Astrocyte of the cerebellum (primary cell): ENCODE measurements around the gene FHIP2A.
"Not testable (repeated sequence)": the region's sequence is repeated elsewhere in the genome, so short reads cannot be mapped to it uniquely, and the experiment has no call there.

Experiments
- DNase-seq: peaks from one replicate; pipeline ENCODE4 v3.0.0-alpha.2; 2011; ENCODE audit warnings: low read depth
- H3K4me3 ChIP-seq: 2 replicates; pipeline ENCODE4 v1.5.1; 2011; ENCODE audit warnings: mild to moderate bottlenecking, low read depth, low read length, moderate library complexity
- in situ Hi-C: cut with HindIII; loops from 2 replicates; pipeline ENCODE4 v1.10.0; 2017; ENCODE audit warnings: low sequenced_read_pairs
- TF ChIP-seq, protein P1 (sequence below): IDR thresholded peaks from 2 replicates; pipeline ENCODE4 v1.5.1; 2012; ENCODE audit warnings: low read length, low read depth, moderate library complexity, mild to moderate bottlenecking; ENCODE audit errors: missing control alignments

The FHIP2A gene

DNA sequence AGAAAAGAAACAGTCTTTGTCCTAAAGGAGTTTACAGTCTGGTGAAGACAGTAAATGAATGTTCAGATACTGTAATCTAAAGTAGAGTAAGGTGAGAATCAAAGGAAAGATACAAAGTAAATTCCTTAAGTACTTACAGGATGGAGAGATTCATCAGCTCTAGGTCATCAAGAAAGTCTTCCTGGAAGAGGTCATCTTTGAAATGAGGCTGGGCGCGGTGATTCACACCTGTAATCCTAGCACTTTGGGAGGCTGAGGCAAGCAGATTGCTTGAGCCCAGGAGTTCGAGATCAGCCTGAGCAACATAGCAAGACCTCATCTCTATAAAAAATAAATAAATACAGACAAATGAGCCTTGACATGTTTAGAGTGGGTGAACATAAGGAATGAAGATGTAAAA is 18.3 kb downstream of the FHIP2A start:
- in situ Hi-C loops: no loop called here
- no peak overlapping the region for H3K4me3 ChIP-seq
- no peak for DNase-seq
- TF ChIP-seq, protein P1, sequence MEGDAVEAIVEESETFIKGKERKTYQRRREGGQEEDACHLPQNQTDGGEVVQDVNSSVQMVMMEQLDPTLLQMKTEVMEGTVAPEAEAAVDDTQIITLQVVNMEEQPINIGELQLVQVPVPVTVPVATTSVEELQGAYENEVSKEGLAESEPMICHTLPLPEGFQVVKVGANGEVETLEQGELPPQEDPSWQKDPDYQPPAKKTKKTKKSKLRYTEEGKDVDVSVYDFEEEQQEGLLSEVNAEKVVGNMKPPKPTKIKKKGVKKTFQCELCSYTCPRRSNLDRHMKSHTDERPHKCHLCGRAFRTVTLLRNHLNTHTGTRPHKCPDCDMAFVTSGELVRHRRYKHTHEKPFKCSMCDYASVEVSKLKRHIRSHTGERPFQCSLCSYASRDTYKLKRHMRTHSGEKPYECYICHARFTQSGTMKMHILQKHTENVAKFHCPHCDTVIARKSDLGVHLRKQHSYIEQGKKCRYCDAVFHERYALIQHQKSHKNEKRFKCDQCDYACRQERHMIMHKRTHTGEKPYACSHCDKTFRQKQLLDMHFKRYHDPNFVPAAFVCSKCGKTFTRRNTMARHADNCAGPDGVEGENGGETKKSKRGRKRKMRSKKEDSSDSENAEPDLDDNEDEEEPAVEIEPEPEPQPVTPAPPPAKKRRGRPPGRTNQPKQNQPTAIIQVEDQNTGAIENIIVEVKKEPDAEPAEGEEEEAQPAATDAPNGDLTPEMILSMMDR: no peak

DNA sequence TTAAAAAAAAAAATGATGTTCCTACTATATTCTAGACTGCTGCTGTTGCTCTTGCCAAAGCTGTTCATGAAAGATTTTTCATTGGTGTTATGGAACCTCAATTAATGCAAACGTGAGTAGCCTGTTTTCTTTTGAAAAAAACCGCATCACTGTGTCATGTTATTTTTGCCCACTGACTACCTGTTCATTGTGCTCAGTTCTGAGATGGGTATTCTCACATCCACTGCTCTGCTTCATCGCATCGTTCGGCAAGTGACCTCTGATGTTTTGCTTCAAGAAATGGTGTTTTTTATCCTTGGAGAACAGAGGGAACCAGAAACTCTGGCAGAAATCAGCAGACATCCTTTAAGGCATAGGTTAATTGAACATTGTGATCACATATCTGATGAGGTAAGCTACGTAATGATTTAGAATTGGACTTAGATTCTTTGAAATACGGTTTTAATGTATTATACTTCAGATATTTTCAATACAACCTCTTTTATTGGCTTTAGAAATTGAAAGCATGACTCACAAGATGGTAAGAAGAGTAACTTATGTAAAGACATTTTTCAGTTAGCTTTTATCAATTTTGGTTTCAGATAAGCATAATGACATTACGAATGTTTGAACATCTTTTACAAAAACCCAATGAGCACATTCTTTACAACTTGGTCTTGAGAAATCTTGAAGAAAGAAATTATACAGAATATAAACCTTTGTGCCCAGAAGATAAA is 24.6 kb downstream of the FHIP2A start:
- H3K4me3 ChIP-seq: no peak overlapping the region
- TF ChIP-seq, protein P1: no peak
- DNase-seq: no peak
- in situ Hi-C loops: no loop called here

DNA sequence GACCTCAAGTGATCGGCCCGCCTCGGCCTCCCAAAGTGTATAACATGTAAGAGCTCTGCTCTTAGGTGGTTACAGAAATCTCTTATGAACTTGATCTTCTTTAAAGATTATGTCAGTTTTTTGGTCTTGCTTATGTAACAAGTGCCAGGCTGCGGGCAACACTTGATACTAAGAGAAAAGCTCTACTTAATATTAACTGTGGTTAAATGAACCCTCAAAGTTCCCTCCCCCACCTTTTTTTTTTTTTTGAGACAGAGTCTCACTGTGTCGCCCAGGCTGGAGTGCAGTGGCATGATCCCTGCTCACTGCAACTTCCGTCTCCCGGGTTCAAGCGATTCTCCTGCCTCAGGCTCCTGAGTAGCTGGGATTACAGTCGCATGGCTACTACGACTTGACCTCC is 25.9 kb downstream of the FHIP2A start:
- in situ Hi-C loops, DNase-seq, H3K4me3 ChIP-seq: not testable (repeated sequence)

DNA sequence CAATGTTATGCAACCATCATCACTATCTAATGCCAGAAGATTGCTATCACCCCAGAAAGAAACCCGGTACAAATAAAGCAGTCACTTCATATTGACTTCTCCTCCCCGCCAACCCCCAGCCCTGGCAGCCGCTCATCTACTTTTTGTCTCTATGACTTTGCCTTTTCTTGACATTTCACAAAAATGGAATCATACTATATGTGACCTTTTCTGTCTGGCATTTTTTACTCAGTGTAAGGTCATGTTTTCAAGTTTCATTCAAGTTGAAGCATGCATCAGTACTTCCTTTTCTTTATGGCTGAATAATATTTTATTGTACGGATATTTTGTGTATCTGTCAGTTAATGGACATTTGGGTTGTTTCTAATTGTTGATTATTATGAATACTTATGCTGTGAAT is 28.1 kb downstream of the FHIP2A start:
- H3K4me3 ChIP-seq: no peak overlapping the region
- TF ChIP-seq, protein P1: no peak
- no peak for DNase-seq
- in situ Hi-C loops: no loop called here

DNA sequence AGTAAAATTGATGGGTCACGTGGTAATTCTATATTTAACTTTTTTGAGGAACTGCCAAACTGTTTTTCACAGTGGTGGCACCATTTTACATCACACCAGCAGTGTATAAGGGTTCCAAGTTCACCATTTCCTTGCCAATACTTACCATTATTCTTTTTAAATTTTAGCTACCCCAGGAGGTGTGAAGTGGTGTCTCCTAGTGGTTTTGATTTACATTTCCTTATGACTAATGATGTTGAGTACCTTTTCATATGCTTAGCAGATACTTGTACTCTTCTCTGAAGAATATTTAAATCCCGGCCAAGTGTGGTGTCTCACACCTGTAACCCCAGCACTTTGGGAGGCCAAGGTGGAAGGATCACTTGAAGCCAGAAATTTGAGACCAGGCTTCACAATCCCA is 28.5 kb downstream of the FHIP2A start:
- TF ChIP-seq, protein P1: no peak
- no peak overlapping the region for H3K4me3 ChIP-seq
- in situ Hi-C loops: no loop called here
- DNase-seq: no peak

DNA sequence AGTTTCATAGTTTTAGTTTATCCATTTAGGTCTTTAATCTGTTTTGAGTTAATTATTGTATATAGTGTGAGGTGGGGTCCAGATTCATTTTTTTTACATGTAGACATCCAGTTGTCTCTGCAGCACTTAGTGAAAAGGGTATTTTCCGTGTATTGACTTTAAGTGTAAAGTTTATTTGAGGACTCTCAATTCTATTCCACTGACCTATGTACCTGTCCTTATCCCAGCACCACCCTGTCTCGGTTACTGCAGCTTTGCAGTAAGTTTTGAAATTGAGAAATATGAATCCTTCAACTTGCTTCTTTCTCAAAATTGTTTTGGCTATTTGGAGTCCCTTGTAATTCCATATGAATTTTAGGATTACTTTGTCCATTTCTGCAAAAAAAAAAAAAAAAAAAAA is 29.8 kb downstream of the FHIP2A start:
- DNase-seq: no peak
- in situ Hi-C loops: no loop called here
- no peak overlapping the region for H3K4me3 ChIP-seq
- TF ChIP-seq, protein P1: no peak

DNA sequence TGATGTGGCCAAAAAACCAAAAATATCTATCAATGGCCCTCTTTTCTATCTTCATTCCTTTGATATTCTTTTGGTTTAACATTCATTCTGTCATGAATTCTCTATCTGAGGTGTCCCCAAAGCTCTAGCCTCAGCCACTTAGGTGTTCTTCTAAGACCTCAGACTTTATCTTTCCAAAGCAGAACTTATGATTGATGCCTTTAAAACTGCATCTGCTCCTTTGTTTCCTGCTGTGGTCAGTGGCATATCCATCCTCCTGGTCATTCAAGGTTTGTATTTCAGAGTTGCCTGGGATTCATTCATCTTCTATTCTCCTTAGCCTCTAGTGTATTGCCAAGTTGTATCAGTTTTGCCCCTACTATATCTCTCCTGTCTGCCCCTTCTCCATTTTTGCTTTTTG is 30.6 kb downstream of the FHIP2A start:
- in situ Hi-C loops: no loop called here
- TF ChIP-seq, protein P1: no peak
- DNase-seq: no peak
- H3K4me3 ChIP-seq: no peak overlapping the region
